ENCODE data around the gene ELL.

ELL gene

GRCh38 chr19:18503971-18504885 is 17.6 kb downstream of the ELL start:
- ATAC-seq: no peak

GRCh38 chr19:18503337-18503970 is 18.4 kb downstream of the ELL start:
- ATAC-seq: no peak

DNA sequence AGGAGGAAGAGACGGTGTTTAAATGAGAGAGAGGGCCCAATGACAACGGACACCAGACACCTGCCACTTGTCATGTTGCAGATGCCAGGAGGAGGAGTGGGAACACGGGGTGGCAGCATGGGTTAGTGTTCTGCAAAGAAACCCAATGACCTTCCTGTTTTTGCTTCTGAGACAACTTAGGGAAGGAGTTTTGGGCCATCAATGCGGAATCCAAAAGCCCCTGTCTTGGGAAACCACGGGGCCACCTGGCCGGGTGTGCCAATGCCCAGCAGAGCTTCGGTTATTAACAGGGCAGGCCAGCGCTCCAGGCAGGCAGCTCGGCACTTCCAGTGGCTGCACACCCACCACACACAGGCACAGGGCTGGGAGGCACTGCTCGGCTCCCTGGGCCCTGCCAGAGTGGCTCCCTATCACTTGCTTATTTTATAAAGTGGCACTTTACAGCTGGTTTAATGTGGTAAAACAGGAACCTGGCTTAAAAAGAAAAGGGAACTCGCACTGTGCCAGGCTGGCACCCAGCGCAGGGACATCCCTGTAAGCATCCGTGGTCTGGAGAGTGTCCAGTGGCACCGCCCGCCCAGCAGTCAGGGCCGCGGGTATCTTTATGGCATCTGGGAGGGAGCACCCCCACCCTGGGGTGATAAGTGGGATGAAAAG is 19.1 kb downstream of the ELL start:
- ATAC-seq: no peak

DNA sequence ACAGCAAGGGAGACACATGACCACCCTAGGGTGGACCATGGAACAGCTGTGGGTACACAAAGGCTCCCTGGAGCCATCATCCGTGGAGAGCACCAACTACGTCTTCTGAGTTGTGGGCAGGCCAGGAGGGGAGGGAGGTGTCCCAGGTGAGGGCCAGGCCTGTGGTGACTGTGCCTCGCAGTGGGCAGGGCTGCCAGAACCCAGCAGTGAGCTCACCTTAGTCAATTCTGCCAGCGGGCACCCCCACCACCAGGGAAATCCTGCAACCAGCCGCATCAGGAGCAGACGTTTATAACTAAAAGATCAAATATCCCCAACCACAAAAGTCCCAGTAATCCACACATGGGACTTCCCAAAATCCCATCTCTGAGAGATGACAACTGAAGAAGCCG is 19.6 kb downstream of the ELL start:
- no peak for ATAC-seq

- no peak for ATAC-seq
Measured at GRCh38 chr19:18501832-18502231, 20.0 kb downstream of the ELL start.

- no peak for ATAC-seq
Measured at GRCh38 chr19:18501351-18501750, 20.5 kb downstream of the ELL start.

GRCh38 chr19:18500799-18501198 is 21.1 kb downstream of the ELL start:
- no peak for ATAC-seq

DNA sequence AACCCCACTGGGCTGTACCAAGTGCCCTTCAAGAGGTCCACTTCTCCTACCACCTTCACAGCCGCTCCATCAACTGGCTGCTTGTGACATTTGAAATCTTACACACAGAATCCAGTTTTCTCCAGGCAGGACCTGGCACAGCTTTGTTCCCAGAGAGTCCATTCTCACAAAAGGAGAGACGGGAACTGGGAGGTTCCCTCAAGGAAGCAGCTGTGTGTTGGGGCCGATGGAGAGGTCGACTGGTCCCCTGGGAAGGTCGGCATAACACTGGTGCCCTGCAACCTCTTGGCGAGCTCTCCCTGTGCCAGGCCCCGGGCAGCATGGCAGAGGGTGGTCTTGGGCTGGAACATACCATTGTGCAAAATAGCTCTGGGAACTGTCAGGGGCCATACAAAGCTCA is 21.5 kb downstream of the ELL start:
- no peak for ATAC-seq

DNA sequence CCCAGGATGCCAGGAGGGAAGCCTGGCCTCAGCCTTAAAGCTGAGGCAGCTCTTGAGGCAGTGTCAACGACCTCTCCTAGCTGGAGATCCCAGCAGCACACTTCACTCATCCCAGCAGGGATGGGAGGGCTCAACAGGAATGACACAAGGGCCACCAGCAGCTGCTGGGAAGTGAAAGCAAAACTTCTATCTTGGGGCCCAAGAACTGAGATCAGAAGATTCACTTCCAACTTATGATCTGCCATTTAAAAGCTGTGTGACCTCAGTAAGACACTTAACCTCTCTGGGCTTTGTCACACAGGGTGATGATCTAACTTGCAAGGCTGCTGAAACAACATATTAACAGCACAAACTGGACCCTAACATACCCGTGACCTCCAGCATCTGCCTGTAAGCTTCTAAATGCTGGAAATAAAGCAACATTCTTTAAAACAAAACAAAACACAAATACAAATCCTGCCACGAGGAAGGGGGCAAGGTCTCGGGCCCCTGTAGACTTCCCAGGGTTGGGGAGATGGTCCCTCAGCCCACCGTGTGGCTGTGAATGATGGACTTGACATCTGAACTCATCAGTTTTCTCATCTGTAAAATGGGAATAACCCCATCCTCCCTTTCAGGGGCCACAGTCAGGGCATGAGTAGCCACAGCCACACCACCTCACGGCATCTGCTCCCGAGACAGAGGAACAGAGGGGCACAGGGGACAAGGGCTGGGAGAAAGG is 22.7 kb downstream of the ELL start:
- peak in 1 of 2 donors; percentile 12 for ATAC-seq

GRCh38 chr19:18496980-18497256 is 25.0 kb downstream of the ELL start:
- ATAC-seq: no peak

DNA sequence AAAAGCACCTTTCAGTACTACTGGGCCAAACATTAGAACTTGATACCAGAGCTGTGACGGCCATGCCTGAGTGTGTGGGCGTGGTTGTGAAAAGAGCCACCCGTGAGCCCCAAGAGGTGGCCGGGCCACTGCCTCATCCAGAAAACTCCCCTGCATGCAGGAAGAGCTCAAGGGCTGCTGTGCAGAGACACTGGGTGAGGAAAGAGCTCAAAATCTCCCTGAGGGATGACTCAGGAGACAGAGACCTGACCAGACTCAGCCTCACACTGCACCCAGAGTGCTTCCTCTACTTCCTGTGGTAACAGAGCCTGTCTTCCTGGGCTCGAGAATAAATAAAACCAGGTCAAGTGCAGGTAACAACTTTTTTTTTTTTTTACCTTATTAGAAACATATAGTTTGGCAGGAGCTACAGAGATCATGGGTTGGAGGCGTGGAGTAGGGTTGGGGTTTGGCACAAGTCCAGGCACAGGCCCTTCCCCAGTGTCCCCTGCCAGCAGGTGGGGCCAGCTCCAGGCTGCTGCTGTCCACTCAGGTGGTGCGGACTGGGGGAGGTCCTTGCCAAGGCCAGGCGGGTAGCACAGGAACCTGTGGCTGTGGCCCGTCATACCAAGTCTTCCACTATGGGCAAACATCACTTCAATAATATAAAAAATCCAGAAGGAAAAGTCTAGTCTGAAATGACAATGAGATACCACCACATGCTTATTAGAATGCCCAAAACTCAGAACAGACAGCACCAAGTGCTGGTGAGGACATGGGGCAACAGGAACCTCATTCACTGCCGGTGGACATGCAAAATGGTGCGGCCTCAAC is 25.5 kb downstream of the ELL start:
- peak; percentile 97 for ATAC-seq

GRCh38 chr19:18495204-18495911 is 26.5 kb downstream of the ELL start:
- no peak for ATAC-seq

- ATAC-seq: peak in 1 of 2 donors; percentile 9
Measured at GRCh38 chr19:18494267-18494607, 27.6 kb downstream of the ELL start.

- no peak for ATAC-seq
Measured at GRCh38 chr19:18493440-18494266, 28.2 kb downstream of the ELL start.

DNA sequence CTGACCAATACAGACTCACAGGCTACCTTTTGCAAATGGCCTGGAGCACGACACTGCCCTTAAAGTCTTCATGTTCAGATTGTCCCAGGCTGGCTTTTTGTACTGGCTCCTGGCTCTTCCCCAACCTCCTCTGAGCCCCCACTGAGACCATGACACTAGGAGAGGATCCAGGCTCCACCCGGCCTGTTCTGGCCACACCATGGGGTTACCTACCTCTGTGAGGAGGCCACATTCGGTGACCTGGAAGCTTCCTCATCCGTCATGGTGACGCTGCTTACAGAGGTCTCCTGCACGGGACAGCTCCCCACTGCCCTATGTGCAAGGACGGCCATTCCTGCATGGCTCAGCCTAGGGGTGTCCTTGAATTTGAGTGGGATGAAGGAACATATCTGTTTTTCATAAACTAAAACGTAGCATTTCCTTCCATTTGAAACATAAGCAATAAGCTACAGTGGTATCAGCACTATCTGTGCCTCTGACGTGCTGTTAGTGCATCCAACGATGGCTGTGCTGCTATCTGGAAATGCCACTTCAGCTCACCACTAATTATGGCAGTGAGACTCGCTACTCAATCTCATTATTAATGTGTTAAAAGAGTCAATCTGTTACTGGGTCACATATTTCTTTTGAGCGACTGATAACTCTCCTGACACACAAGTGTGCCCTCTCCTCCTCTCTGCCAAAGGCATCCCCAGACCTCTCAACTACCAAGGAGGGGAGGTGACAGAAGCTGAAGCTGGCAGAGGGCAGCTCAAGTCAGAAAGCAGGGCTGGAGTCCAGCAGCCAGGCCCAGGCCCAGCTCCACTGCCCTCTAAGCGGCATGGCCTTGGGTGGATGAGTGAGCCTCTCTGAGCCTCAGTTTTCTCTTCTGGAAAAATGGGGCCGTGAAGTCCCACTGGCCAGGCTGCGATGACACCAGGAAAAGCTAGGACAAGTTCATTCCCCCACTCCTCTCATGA is 29.6 kb downstream of the ELL start:
- ATAC-seq: no peak

GRCh38 chr19:18490728-18491127 is 31.1 kb downstream of the ELL start:
- ATAC-seq: no peak

- no peak for ATAC-seq
Measured at GRCh38 chr19:18489627-18490184, 32.2 kb downstream of the ELL start.

DNA sequence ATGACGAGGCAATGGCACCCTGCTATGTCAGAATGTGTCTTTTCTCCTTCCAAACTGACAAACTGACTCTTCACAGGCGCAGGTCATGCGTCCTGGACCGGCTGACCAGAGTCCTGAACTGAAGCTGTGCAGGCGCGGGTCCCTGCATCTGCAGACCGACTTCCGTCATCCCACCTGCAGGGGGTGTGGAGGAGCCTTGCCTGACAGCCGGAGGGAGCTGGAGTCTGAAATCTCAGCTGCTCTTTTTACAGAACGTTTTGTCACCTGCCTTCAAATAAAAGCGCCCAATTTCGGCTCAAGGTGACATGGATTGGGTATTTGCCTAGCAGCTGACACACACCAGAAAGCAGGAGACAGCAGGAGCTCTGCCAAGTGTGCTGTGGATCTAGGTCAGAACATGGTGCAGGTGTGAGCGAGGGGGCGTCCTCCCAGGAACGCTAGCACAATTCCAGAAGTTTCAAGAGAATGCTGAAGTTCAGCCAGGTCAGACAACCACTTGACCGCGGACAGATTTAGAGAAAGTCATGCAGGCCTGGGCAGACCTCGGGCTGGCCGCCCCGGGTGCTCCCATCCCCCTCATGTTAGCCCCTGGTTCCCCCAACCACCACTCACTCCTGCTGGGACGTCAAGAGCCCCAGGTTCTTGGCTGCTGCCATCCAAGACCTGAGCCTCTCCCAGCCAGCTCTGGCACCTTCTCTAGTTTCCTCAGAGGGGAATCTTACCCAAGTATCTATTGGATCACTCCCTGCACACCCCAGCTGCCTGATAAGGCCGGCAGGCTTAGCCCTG is 32.8 kb downstream of the ELL start:
- ATAC-seq: no peak

DNA sequence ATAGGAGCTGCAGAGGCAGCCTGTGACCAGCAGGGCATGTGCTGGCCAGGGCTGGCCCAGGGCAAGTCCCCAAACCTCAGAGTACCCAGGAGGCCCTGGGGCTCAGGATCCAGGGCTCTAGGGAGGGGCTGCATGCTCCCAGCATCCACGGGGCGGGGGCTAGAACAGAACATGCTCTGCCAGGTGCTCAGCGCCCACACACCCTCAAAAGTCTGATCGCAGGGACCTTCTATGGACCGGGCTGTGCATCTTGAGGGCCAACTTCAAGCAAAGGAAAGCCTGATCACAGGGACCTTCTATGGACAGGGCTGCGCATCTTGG is 33.5 kb downstream of the ELL start:
- no peak for ATAC-seq

Measured in activated CD4-positive, CD25-positive, alpha-beta regulatory T cell treated with anti-CD3 and anti-CD28 coated beads, Interleukin-2, amount 50 U/mL, for 24 hours (primary cell).